HepG2 (cell line): Measurements from ENCODE around the gene NCKIPSD. TPM values are rescaled to one million over a fixed set of nuclear protein-coding genes. Genes with fewer than 3 reads are reported as not detected.
A peak's percentile ranks its signal among the peaks of the same experiment; 100 is the strongest.

Source experiments
- ATAC-seq: fragments of 200-7000 bp; cut with Tn5 transposase; 3 replicates; pipeline ENCODE4 v1.9.1; 2020; ENCODE audit warnings: mild to moderate bottlenecking, moderate library complexity
- BruUV-seq: library from RNA; stranded (reverse); fragments of 400-500 nt; replicated peaks from 2 replicates; lab custom pipeline; 2021; lab: Mats Ljungman, UMichigan
- CTCF ChIA-PET: fragments of 300-600 bp; formaldehyde crosslinking; extraction: SDS; loops from one replicate; lab custom pipeline; 2021; ENCODE audit warnings: low total read pairs, inconsistent platforms, low intra/inter-chr PET ratio; lab: Yijun Ruan, JAX
- POLR2A ChIA-PET: fragments of 350-600 bp; sonication (Branson Sonifier 250); formaldehyde crosslinking; loops from one replicate; lab custom pipeline; 2020; ENCODE audit warnings: antibody characterized with exemption, inconsistent platforms; lab: Yijun Ruan, JAX
- DNase-seq: peaks from one replicate; pipeline ENCODE4 v3.0.0-alpha.2; 2015; ENCODE audit warnings: low spot score
- FAIRE-seq: peaks from 3 replicates; lab custom pipeline; 2011; peaks lifted over from hg19 to GRCh38; lab: Jason Lieb, UNC
- H2AFZ ChIP-seq: one replicate; pipeline ENCODE4 v1.6.1; 2011; ENCODE audit warnings: low read length, inconsistent platforms
- H3K27ac ChIP-seq: fragments of 300-600 bp; 3 replicates; pipeline ENCODE4 v1.8.0; 2011; ENCODE audit warnings: mixed run types, mild to moderate bottlenecking, mixed read lengths, low read length, inconsistent platforms; ENCODE audit not compliant: insufficient read depth; ENCODE audit errors: extremely low read length
- H3K27me3 ChIP-seq, 2 experiments: fragments of 200-600 bp in 1 of 2; 2 replicates in 1 of 2; 3 replicates in 1 of 2; pipeline versions ENCODE4 v1.6.0 to v1.8.0; 2011; ENCODE audit warnings: low read length in 2 of 2, mild to moderate bottlenecking in 2 of 2, moderate library complexity in 2 of 2, inconsistent platforms in 1 of 2; ENCODE audit not compliant: insufficient read depth in 2 of 2, control insufficient read depth in 1 of 2
- H3K36me3 ChIP-seq, 2 experiments: fragments of 200-600 bp in 1 of 2; replicated peaks in 1 of 2; 2 replicates in 1 of 2; 3 replicates in 1 of 2; pipeline versions ENCODE4 v1.5.1 to v1.8.0; 2011; ENCODE audit warnings: low read length in 2 of 2, inconsistent platforms in 1 of 2; ENCODE audit not compliant: insufficient read depth in 2 of 2, control insufficient read depth in 1 of 2
- H3K4me1 ChIP-seq: 2 replicates; pipeline ENCODE4 v1.5.1; 2012; ENCODE audit warnings: low read length, inconsistent platforms; ENCODE audit not compliant: insufficient read depth
- H3K4me2 ChIP-seq: 2 replicates; pipeline ENCODE4 v1.6.0; 2011; ENCODE audit warnings: low read depth, low read length, inconsistent platforms
- H3K4me3 ChIP-seq, 3 experiments: fragments of 200-600 bp in 1 of 3; sonication (generic), shearing (Covaris generic) in 1 of 3; replicated peaks in 1 of 3; 2 replicates each; pipeline ENCODE4 v1.5.1; 2011 to 2016; ENCODE audit warnings: low read length in 3 of 3, inconsistent platforms in 2 of 3, low read depth in 2 of 3, mild to moderate bottlenecking in 2 of 3, control low read depth in 1 of 3, mixed read lengths in 1 of 3; ENCODE audit not compliant: insufficient read depth in 1 of 3
- H3K79me2 ChIP-seq: one replicate; pipeline ENCODE4 v1.6.1; 2011; ENCODE audit warnings: low read length, inconsistent platforms; ENCODE audit not compliant: insufficient read depth
- H3K9ac ChIP-seq: 2 replicates; pipeline ENCODE4 v1.6.0; 2011; ENCODE audit warnings: mild to moderate bottlenecking, low read depth, low read length, inconsistent platforms; ENCODE audit not compliant: insufficient read depth
- H3K9me3 ChIP-seq: 2 replicates; pipeline ENCODE4 v1.5.1; 2012; ENCODE audit warnings: mild to moderate bottlenecking, low read length
- H4K20me1 ChIP-seq: 2 replicates; pipeline ENCODE4 v1.6.0; 2011; ENCODE audit warnings: inconsistent platforms, mild to moderate bottlenecking, low read length, moderate library complexity; ENCODE audit not compliant: insufficient read depth
- CHD4 ChIP-seq: fragments of 200-600 bp; sonication (generic); IDR thresholded peaks from 2 replicates; pipeline ENCODE4 v1.7.0; 2017; ENCODE audit warnings: mild to moderate bottlenecking, low read length, borderline replicate concordance
- MEIS1 ChIP-seq: sonication (generic); formaldehyde crosslinking; IDR thresholded peaks from 2 replicates; pipeline ENCODE4 v1.9.0; 2021; ENCODE audit warnings: mild to moderate bottlenecking, missing genetic modification reagents, moderate library complexity, borderline replicate concordance
- RBFOX2 ChIP-seq: fragments of 200-400 bp; formaldehyde crosslinking; IDR thresholded peaks from 2 replicates; pipeline ENCODE4 v1.6.1; 2017; ENCODE audit warnings: low read depth, mild to moderate bottlenecking, low read length
- SP4 ChIP-seq: sonication (generic); formaldehyde crosslinking; IDR thresholded peaks from 2 replicates; pipeline ENCODE4 v1.8.1; 2023; ENCODE audit warnings: mild to moderate bottlenecking, missing genetic modification reagents
- ZNF205 ChIP-seq: IDR thresholded peaks from 2 replicates; pipeline ENCODE4 v1.6.1; 2018; ENCODE audit warnings: missing biosample characterization, missing genetic modification reagents
- ZNF282 ChIP-seq: fragments of 450-650 bp; IDR thresholded peaks from 2 replicates; pipeline ENCODE4 v1.6.1; 2018; ENCODE audit not compliant: partially characterized antibody
- ZNF570 ChIP-seq: sonication (generic); formaldehyde crosslinking; IDR thresholded peaks from 2 replicates; pipeline ENCODE4 v1.4.0; 2020; ENCODE audit warnings: mild to moderate bottlenecking, missing genetic modification reagents, borderline replicate concordance
- ZNF674 ChIP-seq: sonication (generic); formaldehyde crosslinking; IDR thresholded peaks from 2 replicates; pipeline ENCODE4 v1.5.0; 2020; ENCODE audit warnings: low read depth, mild to moderate bottlenecking, missing genetic modification reagents
- ZNF724P ChIP-seq: sonication (generic); formaldehyde crosslinking; IDR thresholded peaks from 2 replicates; pipeline ENCODE4 v1.8.0; 2022; ENCODE audit warnings: missing genetic modification reagents, borderline replicate concordance
- ZSCAN30 ChIP-seq: sonication (generic); formaldehyde crosslinking; IDR thresholded peaks from 2 replicates; pipeline ENCODE4 v1.5.0; 2020; ENCODE audit warnings: mild to moderate bottlenecking, missing genetic modification reagents
- WGBS: methylation state at CpG from one replicate; pipeline ENCODE4 v1.1.6; 2017; ENCODE audit warnings: low lambda C conversion rate; 5-methylcytosine and 5-hydroxymethylcytosine counted together
- in situ Hi-C: cut with HindIII; loops from 2 replicates; pipeline ENCODE4 v1.10.0; 2017; ENCODE audit warnings: low pct_unique_long_range_greater_than_20kb; ENCODE audit not compliant: extremely low pct_ligation_motif_present
- intact Hi-C: fragments of 100-400 bp; cut with micrococcal nuclease; formaldehyde crosslinking; loops from one replicate; pipeline ENCODE4 v1.10.0; 2022; ENCODE audit not compliant: unreplicated experiment
- polyA plus RNA-seq, 8 experiments: library from polyadenylated mRNA; depleted of rRNA in 3 of 8; stranded (reverse) in 7 of 8; unstranded in 1 of 8; fragments of >200 nt; fragmentation: Illumina TruSeq in 4 of 8; extraction: Trizol in 4 of 8; gene quantifications; 2 replicates each; pipeline versions ENCODE4 v1.2.1 to v1.2.3, GENCODE V29; 2011 to 2016; ENCODE audit warnings: low read depth in 4 of 8, missing spikeins in 1 of 8, mixed read lengths in 1 of 8; ENCODE audit not compliant: insufficient read depth in 1 of 8
- total RNA-seq, 5 experiments: library from RNA; depleted of rRNA; stranded (reverse); fragments of >200 nt; fragmentation: Illumina TruSeq; extraction: Trizol; gene quantifications; 2 replicates each; pipeline ENCODE4 v1.2.3, GENCODE V29; 2016; ENCODE audit warnings: low read depth in 1 of 5
- TF ChIP-seq, protein P1 (sequence below): sonication (generic); formaldehyde crosslinking; IDR thresholded peaks from 2 replicates; pipeline ENCODE4 v1.9.0; 2022; ENCODE audit warnings: low read depth, missing genetic modification reagents
- TF ChIP-seq, protein P2 (sequence below): sonication (generic); formaldehyde crosslinking; IDR thresholded peaks from 2 replicates; pipeline ENCODE4 v1.8.1; 2023; ENCODE audit warnings: mild to moderate bottlenecking, moderate library complexity, missing genetic modification reagents

The NCKIPSD gene
- total and polyA plus RNA-seq, 2 of the 13 experiments (the other 11 are each of a cell fraction or from before 2014, with no cell fraction given): 13.5 to 35.2 TPM

DNA sequence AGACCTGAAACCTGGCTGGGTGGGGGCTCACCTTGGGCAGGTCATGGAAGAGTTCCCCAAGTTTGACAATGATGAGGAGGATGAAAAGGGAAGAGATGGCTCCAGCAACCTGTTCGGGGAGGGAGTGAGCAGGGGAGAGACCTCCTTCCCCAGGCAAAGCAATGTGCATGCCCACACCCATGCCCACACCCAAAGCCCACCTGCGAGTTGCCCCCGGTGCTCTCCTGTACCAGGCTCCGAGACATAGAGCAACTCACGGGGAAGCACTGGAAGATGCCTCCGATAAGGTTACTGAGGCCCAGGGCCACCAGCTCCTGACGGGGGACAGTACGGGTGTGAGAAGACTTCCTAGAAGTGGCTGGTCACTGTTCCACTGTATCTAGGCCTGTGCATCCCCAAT, 55.3 kb downstream of the NCKIPSD start:
- ChIA-PET POLR2A (no interaction called here), CTCF (no interaction called here)
- peaks cover 54% of the 10 kb centered on the region for H3K4me1 ChIP-seq
- no peaks in the 10 kb centered on the region for H4K20me1 ChIP-seq
- no peak overlapping the region for H2AFZ ChIP-seq
- no peak for FAIRE-seq
- DNase-seq: no peak
- H3K4me2 ChIP-seq: no peak overlapping the region
- in situ Hi-C loops: no loop called here
- no peaks in the 10 kb centered on the region; a peak in 1 of 5 replicates for H3K27me3 ChIP-seq
- peaks cover 35% of the 10 kb centered on the region for H3K79me2 ChIP-seq
- H3K9ac ChIP-seq: no peak overlapping the region
- ATAC-seq: no peak
- WGBS: 100% methylated on average over 1 of the region's 8 CpGs
- no peak overlapping the region for H3K4me3 ChIP-seq
- BruUV-seq: no TSS peak
- intact Hi-C loops: no loop called here
- no peaks in the 10 kb centered on the region for H3K9me3 ChIP-seq
- H3K36me3 ChIP-seq: peaks cover 27 to 84% of the 10 kb centered on the region in 2 experiments
- no peak for TF ChIP-seq ZNF570
- TF ChIP-seq, protein P1, sequence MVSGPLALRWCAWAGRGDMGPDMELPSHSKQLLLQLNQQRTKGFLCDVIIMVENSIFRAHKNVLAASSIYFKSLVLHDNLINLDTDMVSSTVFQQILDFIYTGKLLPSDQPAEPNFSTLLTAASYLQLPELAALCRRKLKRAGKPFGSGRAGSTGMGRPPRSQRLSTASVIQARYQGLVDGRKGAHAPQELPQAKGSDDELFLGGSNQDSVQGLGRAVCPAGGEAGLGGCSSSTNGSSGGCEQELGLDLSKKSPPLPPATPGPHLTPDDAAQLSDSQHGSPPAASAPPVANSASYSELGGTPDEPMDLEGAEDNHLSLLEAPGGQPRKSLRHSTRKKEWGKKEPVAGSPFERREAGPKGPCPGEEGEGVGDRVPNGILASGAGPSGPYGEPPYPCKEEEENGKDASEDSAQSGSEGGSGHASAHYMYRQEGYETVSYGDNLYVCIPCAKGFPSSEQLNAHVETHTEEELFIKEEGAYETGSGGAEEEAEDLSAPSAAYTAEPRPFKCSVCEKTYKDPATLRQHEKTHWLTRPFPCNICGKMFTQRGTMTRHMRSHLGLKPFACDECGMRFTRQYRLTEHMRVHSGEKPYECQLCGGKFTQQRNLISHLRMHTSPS (CRISPR knock-in tag): no peak
- TF ChIP-seq ZNF674 (CRISPR knock-in tag): no peak
- no peak for TF ChIP-seq ZNF724P (CRISPR knock-in tag)
- no peak for TF ChIP-seq ZSCAN30 (CRISPR knock-in tag)
- no peak for TF ChIP-seq CHD4
- TF ChIP-seq ZNF282: no peak
- H3K27ac ChIP-seq: no peak overlapping the region

DNA sequence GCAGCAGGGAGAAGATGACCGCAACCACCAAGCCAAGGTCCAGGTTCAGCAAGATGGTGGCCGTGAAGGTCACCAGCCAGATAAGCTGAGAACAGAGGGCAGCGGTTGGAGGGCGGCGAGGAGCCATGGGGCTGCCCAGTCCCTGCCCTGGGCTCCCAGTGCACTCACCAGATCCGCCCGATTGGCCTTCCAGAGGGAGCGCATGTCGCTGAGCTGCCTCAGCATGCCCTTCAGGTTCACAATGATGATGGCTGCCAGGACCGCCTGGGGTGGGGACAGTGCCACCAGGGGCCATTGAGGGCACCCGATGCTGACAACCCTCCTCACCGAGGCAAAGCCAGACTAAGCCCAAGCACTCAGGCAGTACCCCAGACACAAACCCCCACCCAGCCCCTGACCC, 55.8 kb downstream of the NCKIPSD start:
- Histone ChIP-seq H3K27me3 (no peaks in the 10 kb centered on the region; a peak in 1 of 5 replicates), H3K27ac (no peak overlapping the region), H3K79me2 (peaks cover 32% of the 10 kb centered on the region), H3K4me3 (no peak overlapping the region), H3K36me3 (peaks cover 27 to 88% of the 10 kb centered on the region in 2 experiments), H3K4me2 (no peak overlapping the region), H3K9me3 (no peaks in the 10 kb centered on the region), H4K20me1 (no peaks in the 10 kb centered on the region), H3K4me1 (peaks cover 59% of the 10 kb centered on the region), H2AFZ (no peak overlapping the region), H3K9ac (no peak overlapping the region)
- WGBS: 87% methylated on average over 5 of the region's 12 CpGs
- ChIA-PET POLR2A (no interaction called here), CTCF (no interaction called here)
- no TSS peak for BruUV-seq
- FAIRE-seq (no peak), DNase-seq (no peak), ATAC-seq (no peak)
- in situ Hi-C loops: no loop called here
- intact Hi-C loops: no loop called here
- no peak for TF ChIP-seq ZNF205 (CRISPR knock-in tag)
- TF ChIP-seq, protein P2, sequence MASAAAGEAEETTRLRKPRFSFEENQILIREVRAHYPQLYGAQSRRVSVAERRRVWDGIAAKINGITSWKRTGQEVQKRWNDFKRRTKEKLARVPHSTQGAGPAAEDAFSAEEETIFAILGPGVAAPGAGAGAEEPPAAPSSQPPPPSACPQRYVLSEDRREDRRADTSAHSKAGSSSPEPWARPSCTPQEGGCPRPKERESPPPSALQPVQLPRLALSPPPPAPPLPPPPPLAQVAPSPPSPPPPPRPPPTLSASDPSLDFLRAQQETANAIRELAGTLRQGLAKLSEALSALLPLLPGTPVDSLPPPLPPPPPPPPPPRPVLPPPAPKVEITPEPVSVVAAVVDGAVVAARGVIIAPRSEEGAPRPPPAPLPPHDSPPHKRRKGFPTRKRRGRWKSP: no peak
- no peak for TF ChIP-seq SP4
- TF ChIP-seq RBFOX2: 0 out of 2 replicates have a peak, but pooled peaks have one; percentile 23
- no peak for TF ChIP-seq MEIS1 (CRISPR knock-in tag)
